Hematopoietic multipotent progenitor cell treated with erythropoietin and hydrocortisone succinate and interleukin-3 and kit ligand, for 15 days (in vitro differentiated cells): ENCODE data around the gene CAMK1G.
A peak's percentile ranks its signal among the peaks of the same experiment; 100 is the strongest.

Experiments used
- DNase-seq: peaks from one replicate; pipeline ENCODE4 v3.0.0-alpha.2; 2015; ENCODE audit warnings: low spot score

CAMK1G gene

GRCh38 chr1:209635850-209636249 lies 52.3 kb downstream of the CAMK1G start:
- no peak for DNase-seq

DNA sequence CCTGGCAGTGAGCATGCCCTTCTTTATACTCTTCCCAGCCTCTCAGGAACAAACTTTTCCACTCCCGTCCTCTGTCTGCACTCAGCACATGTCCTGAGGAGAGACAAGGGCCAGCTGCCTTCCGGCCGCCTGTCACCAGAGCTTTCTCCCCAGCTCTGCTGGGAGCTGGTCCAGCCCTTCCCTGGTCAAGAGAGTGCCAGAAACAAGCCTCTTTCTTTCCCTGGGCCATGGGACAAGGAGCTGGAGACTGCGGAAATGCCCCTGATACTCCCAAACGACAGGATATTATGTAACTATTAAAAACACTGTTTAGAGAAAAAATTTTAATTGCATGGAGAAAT lies 58.3 kb downstream of the CAMK1G start:
- no peak for DNase-seq

- DNase-seq = peak; percentile 20
Observed at GRCh38 chr1:209642816-209643215, 59.3 kb downstream of the CAMK1G start.

DNA sequence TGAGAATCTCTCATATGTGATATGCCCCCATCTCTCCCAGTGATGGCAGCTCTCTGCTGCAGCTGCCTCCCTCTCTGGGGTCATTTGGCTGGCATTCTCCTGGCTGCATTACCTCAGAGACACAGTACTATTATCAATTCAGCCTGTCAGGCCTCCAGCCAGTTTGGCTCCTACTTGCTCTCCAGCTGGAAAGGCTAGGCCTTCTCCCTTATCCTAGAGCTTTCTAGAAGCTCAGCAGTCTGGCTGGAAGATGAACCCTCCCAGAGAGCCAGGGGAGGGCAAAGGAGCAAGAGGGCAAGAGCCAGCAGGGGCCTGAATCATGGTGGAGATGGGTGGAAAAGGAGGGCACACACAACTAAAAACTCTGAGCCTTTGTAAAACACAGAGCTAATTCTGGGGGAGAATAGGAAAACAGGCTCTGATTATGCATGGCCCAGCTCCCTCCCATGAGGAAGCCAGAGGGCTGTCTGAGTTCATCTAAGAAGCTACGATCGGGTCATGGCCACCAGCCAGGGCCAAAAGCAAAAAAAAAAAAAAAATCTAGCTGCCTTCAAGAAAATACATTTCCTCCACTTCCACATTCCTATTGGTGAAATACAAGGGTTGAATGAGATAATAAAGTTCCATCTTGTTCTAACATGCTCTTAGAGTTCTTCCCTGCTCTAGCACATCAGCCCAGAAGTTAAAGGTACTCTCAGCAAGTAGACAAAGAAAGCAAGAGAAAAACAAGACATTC lies 59.9 kb downstream of the CAMK1G start:
- no peak for DNase-seq

- DNase-seq = peak; percentile 86
Observed at GRCh38 chr1:209645574-209646452, 62.3 kb downstream of the CAMK1G start.

- peak; percentile 28 for DNase-seq
Observed at GRCh38 chr1:209646558-209646957, 63.0 kb downstream of the CAMK1G start.

GRCh38 chr1:209647156-209647555 lies 63.6 kb downstream of the CAMK1G start:
- DNase-seq = peak; percentile 39

DNA sequence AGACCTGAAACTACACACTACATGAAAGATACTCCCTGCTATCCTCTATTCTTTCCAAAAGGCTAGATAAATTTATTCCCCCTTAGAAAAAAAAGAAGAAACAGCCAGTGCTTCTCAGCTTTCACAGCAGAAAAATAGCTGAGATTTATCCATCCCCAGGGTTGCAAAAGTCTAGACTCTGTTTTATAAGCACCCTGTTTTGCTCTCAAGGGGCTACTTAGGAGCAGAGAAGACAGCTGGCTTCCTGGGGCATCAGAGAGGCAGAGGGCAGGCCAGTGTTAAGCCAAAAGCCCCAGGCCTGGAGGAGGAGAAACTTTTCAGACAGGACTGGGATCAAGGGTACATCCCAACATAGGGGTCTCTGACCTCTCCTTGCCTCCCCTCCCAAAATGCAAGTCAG lies 64.8 kb downstream of the CAMK1G start:
- peak; percentile 6 for DNase-seq

- DNase-seq = peak; percentile 85
Observed at GRCh38 chr1:209648931-209649776, 65.6 kb downstream of the CAMK1G start.

DNA sequence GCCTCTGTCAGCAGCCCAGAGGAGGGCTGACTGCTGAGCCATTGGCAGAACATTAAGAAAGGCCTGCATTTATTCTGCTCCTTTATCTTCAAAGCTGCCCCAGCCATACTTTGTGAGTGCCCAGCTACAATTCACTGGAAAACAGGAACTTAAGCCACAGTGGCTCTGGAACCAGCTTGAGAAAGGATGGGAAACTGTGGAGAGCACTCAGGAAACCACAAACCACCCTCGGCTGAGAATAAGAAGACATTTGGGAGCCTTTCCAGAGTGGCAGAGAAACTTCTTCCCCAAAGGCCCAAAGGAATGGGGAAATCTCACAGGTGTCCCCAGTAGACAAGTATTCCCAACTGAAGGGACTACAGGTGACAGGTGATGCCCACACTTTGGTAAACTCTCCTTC lies 66.9 kb downstream of the CAMK1G start:
- DNase-seq = no peak

GRCh38 chr1:209651138-209651587 lies 67.6 kb downstream of the CAMK1G start:
- peak; percentile 85 for DNase-seq

GRCh38 chr1:209652121-209652735 lies 68.7 kb downstream of the CAMK1G start, which contains the start of gene LAMB3:
TSS of gene LAMB3 (minus strand) at chr1:209652425. CDS start at chr1:209650944, 1,481 bp downstream.
- DNase-seq = no peak

GRCh38 chr1:209652873-209653401 lies 69.4 kb downstream of the CAMK1G start:
- DNase-seq = peak; percentile 64

GRCh38 chr1:209653915-209654351 lies 70.4 kb downstream of the CAMK1G start:
- DNase-seq = no peak

- DNase-seq = no peak
Observed at GRCh38 chr1:209655411-209656231, 72.1 kb downstream of the CAMK1G start.

DNA sequence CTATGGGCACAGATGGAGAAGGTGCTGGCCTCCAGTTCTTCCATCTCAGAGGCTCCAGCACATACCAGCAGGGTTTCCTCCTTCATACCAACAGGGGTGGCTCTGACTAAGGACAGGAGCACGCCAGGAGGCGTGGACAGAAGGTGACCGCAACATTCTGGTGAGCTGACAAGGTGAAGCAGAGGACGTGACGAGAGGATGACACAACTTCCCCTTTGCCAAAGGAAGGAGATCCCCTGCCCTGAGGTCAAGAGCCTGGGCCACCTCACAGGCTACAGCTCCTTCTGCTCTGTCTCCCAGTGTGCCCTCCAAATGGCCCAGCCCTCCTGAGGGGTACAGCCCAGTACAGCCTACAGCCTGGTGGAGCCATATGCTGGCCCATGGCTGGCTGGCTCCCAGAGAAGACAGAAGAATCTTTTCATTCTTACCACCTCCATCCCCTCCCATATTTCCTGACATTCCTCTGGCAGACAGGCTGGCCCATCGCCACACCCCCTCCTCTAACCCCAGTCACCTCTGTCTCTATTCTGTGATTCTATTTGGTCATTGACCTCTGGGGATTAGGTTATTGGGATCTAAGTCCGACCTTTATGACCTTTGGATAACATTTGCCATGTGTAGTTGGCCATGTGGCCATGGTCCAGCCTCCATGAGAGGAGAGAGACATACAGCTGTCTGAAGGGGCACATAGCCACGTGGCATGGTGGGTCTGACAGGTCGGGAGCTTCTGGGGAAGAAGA lies 73.8 kb downstream of the CAMK1G start:
- DNase-seq = no peak

DNA sequence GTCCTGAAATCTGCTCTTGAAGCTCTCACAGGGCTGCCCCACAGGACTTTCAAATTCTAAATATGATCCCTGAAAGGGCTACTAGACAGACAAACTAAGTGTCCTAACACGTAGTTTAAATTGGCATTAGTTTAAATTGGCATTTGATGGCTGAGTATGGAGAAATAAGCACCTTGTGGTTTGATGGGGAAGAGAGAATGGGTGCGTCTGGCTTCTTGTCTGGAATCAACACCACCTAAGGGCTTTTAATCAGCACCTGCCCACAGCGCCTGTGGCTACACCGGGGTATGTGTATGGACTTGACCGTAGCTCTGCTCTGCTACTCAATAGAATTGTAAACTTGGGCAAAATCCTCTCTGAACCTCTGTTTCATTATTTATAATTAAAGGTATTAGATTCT lies 74.4 kb downstream of the CAMK1G start:
- DNase-seq = no peak

GRCh38 chr1:209659909-209660308 lies 76.4 kb downstream of the CAMK1G start:
- no peak for DNase-seq

DNA sequence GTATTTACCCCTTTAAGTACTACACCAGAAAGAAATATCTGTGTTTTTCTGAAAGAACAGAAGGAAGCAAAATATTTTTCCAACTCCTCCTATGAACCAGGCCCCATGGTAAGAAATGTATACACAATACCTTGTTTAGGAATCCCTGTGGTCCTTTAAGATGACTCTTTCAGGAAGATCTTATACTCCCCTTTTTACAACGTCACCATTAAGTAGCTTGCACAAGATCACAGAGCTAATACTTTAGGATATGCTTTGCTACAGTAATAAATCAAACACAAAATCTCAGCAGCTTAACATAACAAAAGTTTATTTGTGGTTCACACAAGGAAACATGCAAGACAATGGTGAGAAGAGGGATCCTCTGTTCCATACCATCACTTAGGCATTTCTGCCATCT lies 77.6 kb downstream of the CAMK1G start:
- no peak for DNase-seq

GRCh38 chr1:209662879-209663327 lies 79.4 kb downstream of the CAMK1G start:
- no peak for DNase-seq
